ENCODE measurements around the gene UCN3. TPM values are rescaled to one million over a fixed set of nuclear protein-coding genes. Genes with fewer than 3 reads are reported as not detected.
A peak's percentile ranks its signal among the peaks of the same experiment; 100 is the strongest.

UCN3 gene
- total and polyA plus RNA-seq, 9 of the 15 experiments (the other 6 are each of a cell fraction or from before 2014, with no cell fraction given): not detected

DNA sequence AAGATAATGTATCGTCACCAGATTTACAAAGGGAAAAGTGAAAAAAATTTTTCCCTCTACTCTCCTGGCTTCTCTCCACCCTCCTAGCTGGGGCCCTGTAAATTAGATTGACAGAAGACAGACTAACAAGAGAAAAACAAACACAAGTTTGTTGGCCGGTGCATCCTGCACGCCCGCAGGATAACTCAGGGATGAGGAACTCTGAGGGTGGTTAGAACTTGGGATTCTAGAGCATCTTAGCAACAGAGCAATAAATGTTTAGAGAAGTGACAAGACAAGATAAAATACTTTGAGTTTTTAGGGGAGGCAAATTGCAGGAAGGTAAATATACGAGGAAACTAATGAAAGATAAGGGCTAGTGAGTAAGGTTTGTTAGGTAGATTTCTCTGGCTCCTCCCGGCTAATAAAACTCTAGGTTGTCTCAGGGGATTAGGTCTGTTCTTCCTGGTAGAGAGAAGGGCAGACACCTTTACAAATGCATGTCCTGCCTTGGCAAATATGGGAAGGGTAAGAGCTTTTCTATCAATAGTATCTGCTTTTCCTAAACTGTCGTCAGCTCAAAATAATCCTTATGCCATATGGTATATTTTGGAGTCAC is 4.3 kb upstream of the UCN3 start (continued):
- TF ChIP-seq, protein P1, sequence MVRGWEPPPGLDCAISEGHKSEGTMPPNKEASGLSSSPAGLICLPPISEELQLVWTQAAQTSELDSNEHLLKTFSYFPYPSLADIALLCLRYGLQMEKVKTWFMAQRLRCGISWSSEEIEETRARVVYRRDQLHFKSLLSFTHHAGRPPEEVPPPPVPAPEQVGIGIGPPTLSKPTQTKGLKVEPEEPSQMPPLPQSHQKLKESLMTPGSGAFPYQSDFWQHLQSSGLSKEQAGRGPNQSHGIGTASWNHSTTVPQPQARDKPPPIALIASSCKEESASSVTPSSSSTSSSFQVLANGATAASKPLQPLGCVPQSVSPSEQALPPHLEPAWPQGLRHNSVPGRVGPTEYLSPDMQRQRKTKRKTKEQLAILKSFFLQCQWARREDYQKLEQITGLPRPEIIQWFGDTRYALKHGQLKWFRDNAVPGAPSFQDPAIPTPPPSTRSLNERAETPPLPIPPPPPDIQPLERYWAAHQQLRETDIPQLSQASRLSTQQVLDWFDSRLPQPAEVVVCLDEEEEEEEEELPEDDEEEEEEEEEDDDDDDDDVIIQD (CRISPR knock-in tag; IDR thresholded peaks at IDR 0.05): no peak
- TF ChIP-seq, protein P2, sequence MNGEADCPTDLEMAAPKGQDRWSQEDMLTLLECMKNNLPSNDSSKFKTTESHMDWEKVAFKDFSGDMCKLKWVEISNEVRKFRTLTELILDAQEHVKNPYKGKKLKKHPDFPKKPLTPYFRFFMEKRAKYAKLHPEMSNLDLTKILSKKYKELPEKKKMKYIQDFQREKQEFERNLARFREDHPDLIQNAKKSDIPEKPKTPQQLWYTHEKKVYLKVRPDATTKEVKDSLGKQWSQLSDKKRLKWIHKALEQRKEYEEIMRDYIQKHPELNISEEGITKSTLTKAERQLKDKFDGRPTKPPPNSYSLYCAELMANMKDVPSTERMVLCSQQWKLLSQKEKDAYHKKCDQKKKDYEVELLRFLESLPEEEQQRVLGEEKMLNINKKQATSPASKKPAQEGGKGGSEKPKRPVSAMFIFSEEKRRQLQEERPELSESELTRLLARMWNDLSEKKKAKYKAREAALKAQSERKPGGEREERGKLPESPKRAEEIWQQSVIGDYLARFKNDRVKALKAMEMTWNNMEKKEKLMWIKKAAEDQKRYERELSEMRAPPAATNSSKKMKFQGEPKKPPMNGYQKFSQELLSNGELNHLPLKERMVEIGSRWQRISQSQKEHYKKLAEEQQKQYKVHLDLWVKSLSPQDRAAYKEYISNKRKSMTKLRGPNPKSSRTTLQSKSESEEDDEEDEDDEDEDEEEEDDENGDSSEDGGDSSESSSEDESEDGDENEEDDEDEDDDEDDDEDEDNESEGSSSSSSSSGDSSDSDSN (IDR thresholded peaks at IDR 0.05; ENCODE audit: borderline replicate concordance in 1 of 2, low read depth in 2 of 2, low read length in 2 of 2): no peak
- TF ChIP-seq NUFIP1 (IDR thresholded peaks at IDR 0.05; ENCODE audit: partially characterized antibody) (no peak), ATF7 (IDR thresholded peaks at IDR 0.05) (no peak), ZBTB7A (IDR thresholded peaks at IDR 0.05; ENCODE audit: borderline replicate concordance, control insufficient read depth, low read depth, low read length) (no peak)

DNA sequence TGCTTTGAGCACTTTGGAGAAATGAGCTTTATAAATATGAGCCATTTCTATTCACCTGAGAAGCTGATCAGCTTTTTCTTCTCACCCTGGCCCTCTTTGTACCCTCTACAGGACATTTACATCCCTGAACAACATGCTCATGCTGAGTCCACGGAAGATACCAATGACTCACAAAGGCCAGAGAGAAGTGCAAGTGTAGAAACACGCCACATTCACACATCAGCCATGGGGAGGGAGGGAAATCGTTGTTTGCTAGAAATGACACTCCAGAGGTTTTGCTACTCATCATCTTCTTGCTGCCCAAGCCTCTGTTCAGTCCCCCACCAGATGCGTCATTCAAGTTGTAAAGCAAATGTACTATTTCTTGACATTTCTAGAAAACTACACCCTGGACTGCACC is 2.8 kb upstream of the UCN3 start:
- FAIRE-seq: peak; percentile 48
- TF ChIP-seq ZSCAN32 (CRISPR knock-in tag; IDR thresholded peaks at IDR 0.05): 0 out of 2 replicates have a peak, but pooled peaks have one; percentile 30
- TF ChIP-seq MBD2 (IDR thresholded peaks at IDR 0.05; ENCODE audit: borderline replicate concordance, low read depth): no peak
- POLR2A ChIA-PET: no interaction called here
- no peak for ATAC-seq
- no peaks in the 10 kb centered on the region for H3K79me2 ChIP-seq (ENCODE audit: control insufficient read depth, insufficient read depth, low read length)
- no peak overlapping the region for H3K4me2 ChIP-seq (ENCODE audit: insufficient read depth, low read length)
- WGBS (ENCODE audit: insufficient coverage, low coverage, missing lambda C conversion rate): 34% methylated on average over 4 of the region's 4 CpGs
- CTCF ChIA-PET (ENCODE audit: low intra/inter-chr PET ratio): no interaction called here
- H2AFZ ChIP-seq (ENCODE audit: low read depth, low read length): no peak overlapping the region
- no peaks in the 10 kb centered on the region for H3K36me3 ChIP-seq (ENCODE audit: control insufficient read depth, insufficient read depth, low read length)
- DNase-seq (ENCODE audit: extremely low read depth in 1 of 4, low spot score in 3 of 4): no peak
- H4K20me1 ChIP-seq (replicated peaks; ENCODE audit: control insufficient read depth, insufficient read depth, low read length): no peaks in the 10 kb centered on the region
- intact Hi-C loops (cut with micrococcal nuclease): no loop called here
- H3K9me1 ChIP-seq (ENCODE audit: control insufficient read depth, insufficient read depth, low read length): no peaks in the 10 kb centered on the region
- H3K4me1 ChIP-seq (replicated peaks in 1 of 2; ENCODE audit: control insufficient read depth in 2 of 2, insufficient read depth in 2 of 2, low read length in 2 of 2): peaks cover 3 to 8% of the 10 kb centered on the region in 2 experiments; a peak in 4 of 5 replicates
- in situ Hi-C loops (cut with MboI): no loop called here
- no TSS peak for BruUV-seq (replicated peaks)
- no peak overlapping the region for H3K9ac ChIP-seq (ENCODE audit: insufficient read depth in 1 of 2, low read depth in 2 of 2, low read length in 2 of 2)
- H3K27ac ChIP-seq (ENCODE audit: extremely low read depth, low read depth, low read length): no peak overlapping the region
- H3K27me3 ChIP-seq (ENCODE audit: control insufficient read depth in 2 of 2, insufficient read depth in 2 of 2, low read length in 2 of 2): peaks cover 0 to 5% of the 10 kb centered on the region in 2 experiments; a peak in 3 of 5 replicates
- no peaks in the 10 kb centered on the region for H3K9me3 ChIP-seq (replicated peaks; ENCODE audit: control insufficient read depth, insufficient read depth, low read depth, low read length)
- no peak overlapping the region for H3K4me3 ChIP-seq
